ENCODE results near the gene GADL1. TPM values are rescaled to one million over a fixed set of nuclear protein-coding genes. Genes with fewer than 3 reads are reported as not detected.

The GADL1 gene
- polyA plus RNA-seq, 1 donor (not counting 4 experiments of a cell fraction or from before 2014, with no cell fraction given): not detected

GRCh38 chr3:30895329-30895728 lies 868 bp upstream of the GADL1 start:
- Histone ChIP-seq H4K20me1 (ENCODE audit: control insufficient read depth, extremely low read depth, insufficient read depth, low read length) (no peaks in the 10 kb centered on the region), H3K9me1 (ENCODE audit: control insufficient read depth, extremely low read depth, insufficient read depth, low read length) (no peaks in the 10 kb centered on the region), H3K4me3 (ENCODE audit: control insufficient read depth in 2 of 3, extremely low read depth in 1 of 3, insufficient read depth in 2 of 3, low read depth in 1 of 3, low read length in 3 of 3) (no peak overlapping the region), H3K79me2 (ENCODE audit: control insufficient read depth, insufficient read depth, low read length) (no peaks in the 10 kb centered on the region), H3K9ac (ENCODE audit: control insufficient read depth, extremely low read depth, insufficient read depth, low read length) (no peak overlapping the region), H3K36me3 (ENCODE audit: control insufficient read depth in 2 of 2, extremely low read depth in 1 of 2, insufficient read depth in 2 of 2, low read length in 2 of 2) (no peaks in the 10 kb centered on the region), H3K9me3 (ENCODE audit: control insufficient read depth, low read depth, low read length) (no peaks in the 10 kb centered on the region), H3K4me1 (ENCODE audit: control insufficient read depth, extremely low read depth, insufficient read depth, low read length) (peaks cover 7% of the 10 kb centered on the region), H3K27me3 (ENCODE audit: control insufficient read depth, extremely low read depth, insufficient read depth, low read length) (peaks cover 33% of the 10 kb centered on the region), H3K27ac (ENCODE audit: control insufficient read depth, insufficient read depth, low read length) (no peak overlapping the region), H2AFZ (ENCODE audit: control insufficient read depth, low read length) (no peak overlapping the region), H3K4me2 (ENCODE audit: control insufficient read depth, extremely low read depth, insufficient read depth, low read depth, low read length) (no peak overlapping the region)
- FAIRE-seq: no peak
- dilution Hi-C loops (cut with MboI; ENCODE audit: extremely low pct_ligation_motif_present, low sequenced_read_pairs): no loop called here
- no peak for TF ChIP-seq CTCF (optimal IDR thresholded peaks at IDR 0.05 in 1 of 3, IDR thresholded peaks at IDR 0.05 in 1 of 3, conservative IDR thresholded peaks at IDR 0.05 in 1 of 3; ENCODE audit: extremely low read depth in 1 of 3, insufficient read depth in 2 of 3, low read length in 3 of 3)
- no peak for TF ChIP-seq EZH2 (IDR thresholded peaks at IDR 0.05; ENCODE audit: low read length)
- no peak for DNase-seq (ENCODE audit: low read depth, low spot score)

GRCh38 chr3:30893678-30894325 lies 659 bp downstream of the GADL1 start:
- DNase-seq (ENCODE audit: low read depth, low spot score) (no peak), FAIRE-seq (no peak)
- Histone ChIP-seq H3K4me2 (ENCODE audit: control insufficient read depth, extremely low read depth, insufficient read depth, low read depth, low read length) (peak overlapping the region; percentile 79), H3K4me3 (ENCODE audit: control insufficient read depth in 2 of 3, extremely low read depth in 1 of 3, insufficient read depth in 2 of 3, low read depth in 1 of 3, low read length in 3 of 3) (peak overlapping the region in 2 of 3 experiments; percentile 62 to 74), H3K9me3 (ENCODE audit: control insufficient read depth, low read depth, low read length) (no peaks in the 10 kb centered on the region), H3K27ac (ENCODE audit: control insufficient read depth, insufficient read depth, low read length) (no peak overlapping the region), H3K79me2 (ENCODE audit: control insufficient read depth, insufficient read depth, low read length) (no peaks in the 10 kb centered on the region), H3K36me3 (ENCODE audit: control insufficient read depth in 2 of 2, extremely low read depth in 1 of 2, insufficient read depth in 2 of 2, low read length in 2 of 2) (no peaks in the 10 kb centered on the region), H3K9me1 (ENCODE audit: control insufficient read depth, extremely low read depth, insufficient read depth, low read length) (no peaks in the 10 kb centered on the region), H3K27me3 (ENCODE audit: control insufficient read depth, extremely low read depth, insufficient read depth, low read length) (peaks cover 33% of the 10 kb centered on the region), H4K20me1 (ENCODE audit: control insufficient read depth, extremely low read depth, insufficient read depth, low read length) (no peaks in the 10 kb centered on the region), H3K4me1 (ENCODE audit: control insufficient read depth, extremely low read depth, insufficient read depth, low read length) (peaks cover 7% of the 10 kb centered on the region), H2AFZ (ENCODE audit: control insufficient read depth, low read length) (no peak overlapping the region), H3K9ac (ENCODE audit: control insufficient read depth, extremely low read depth, insufficient read depth, low read length) (no peak overlapping the region)
- TF ChIP-seq CTCF (optimal IDR thresholded peaks at IDR 0.05 in 1 of 3, IDR thresholded peaks at IDR 0.05 in 1 of 3, conservative IDR thresholded peaks at IDR 0.05 in 1 of 3; ENCODE audit: extremely low read depth in 1 of 3, insufficient read depth in 2 of 3, low read length in 3 of 3) (no peak), EZH2 (IDR thresholded peaks at IDR 0.05; ENCODE audit: low read length) (no peak)
- dilution Hi-C loops (cut with MboI; ENCODE audit: extremely low pct_ligation_motif_present, low sequenced_read_pairs): no loop called here
